HG03521 (cell line): ENCODE results near the gene TENT4B.
"Not testable (repeated sequence)": the region's sequence is repeated elsewhere in the genome, so short reads cannot be mapped to it uniquely, and the experiment has no call there.

Source experiments
- ATAC-seq: cut with Tn5 transposase; IDR thresholded peaks from one replicate; pipeline ENCODE4 v1.9.1; 2021; ENCODE audit warnings: mild to moderate bottlenecking, moderate library complexity; ENCODE audit not compliant: unreplicated experiment

Gene TENT4B

GRCh38 chr16:50154420-50154950, 1.4 kb downstream of the TENT4B start:
- no peak for ATAC-seq

DNA sequence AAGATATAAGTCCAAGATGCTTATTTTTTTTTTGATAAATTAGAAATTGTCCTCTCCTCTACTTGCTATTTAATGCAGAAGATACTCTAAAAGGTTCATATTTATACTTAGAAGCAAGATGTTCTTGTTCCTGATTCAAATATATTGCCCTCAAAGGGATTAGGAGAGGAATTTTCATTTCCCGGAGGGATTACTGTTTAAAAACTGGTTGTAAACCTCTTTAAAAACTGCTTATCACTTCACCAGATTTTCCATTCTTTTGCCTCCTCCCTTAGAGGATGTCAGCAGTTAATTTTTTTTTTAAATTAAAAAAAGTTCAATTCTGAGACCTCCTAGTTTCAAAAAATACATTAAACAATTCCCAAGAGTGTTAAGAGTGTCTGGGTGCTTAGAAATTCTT, 2.8 kb downstream of the TENT4B start:
- ATAC-seq, result no peak

- no peak for ATAC-seq
These were observed 3.5 kb downstream of the TENT4B start for GRCh38 chr16:50156590-50156989.

- ATAC-seq, result no peak
These were observed 7.5 kb downstream of the TENT4B start for GRCh38 chr16:50160495-50161164.

- ATAC-seq, result no peak
These were observed 8.8 kb downstream of the TENT4B start for GRCh38 chr16:50161950-50162349.

- ATAC-seq, result no peak
These were observed 12.4 kb downstream of the TENT4B start for GRCh38 chr16:50165473-50165872.

GRCh38 chr16:50166511-50167500, 13.7 kb downstream of the TENT4B start:
- no peak for ATAC-seq

- no peak for ATAC-seq
These were observed 14.4 kb downstream of the TENT4B start for GRCh38 chr16:50167556-50167955.

GRCh38 chr16:50169555-50170096, 16.5 kb downstream of the TENT4B start:
- ATAC-seq, result no peak

- not testable (repeated sequence) for ATAC-seq
These were observed 18.7 kb downstream of the TENT4B start for GRCh38 chr16:50171773-50172172.

DNA sequence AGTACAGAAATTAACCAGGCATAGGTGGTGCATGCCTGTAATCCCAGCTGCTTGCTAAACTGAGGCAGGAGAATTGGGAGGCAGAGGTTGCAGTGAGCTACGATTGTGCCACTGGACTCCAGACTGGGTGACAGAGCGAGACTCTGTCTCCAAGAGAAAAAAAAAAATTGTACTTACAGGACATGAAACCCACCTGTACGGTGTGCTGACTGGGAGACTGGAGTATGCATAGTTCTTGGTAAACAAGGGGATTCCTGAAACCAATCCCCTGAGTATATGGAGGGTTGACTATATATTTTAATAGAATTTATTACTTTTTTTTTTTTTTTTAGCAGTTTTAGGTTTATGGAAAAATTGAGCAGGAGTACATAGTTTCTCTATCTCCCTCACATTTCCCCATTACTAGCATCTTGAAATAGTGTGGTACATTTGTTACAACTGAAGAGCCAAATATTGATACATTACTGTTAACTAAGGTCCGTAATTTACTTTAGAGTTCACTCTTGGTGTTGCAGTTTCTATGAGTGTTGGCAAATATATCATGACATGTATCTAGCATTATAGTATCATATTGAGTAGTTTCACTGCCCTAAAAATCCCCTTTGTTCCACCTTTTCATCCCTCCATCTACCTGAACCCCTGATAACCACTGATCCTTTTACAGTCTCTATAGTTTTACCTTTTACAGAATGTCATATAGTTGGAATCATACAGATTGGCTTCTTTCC, 19.3 kb downstream of the TENT4B start:
- ATAC-seq, result no peak

- no peak for ATAC-seq
These were observed 20.2 kb downstream of the TENT4B start for GRCh38 chr16:50173316-50173715.

GRCh38 chr16:50178491-50178941, 25.4 kb downstream of the TENT4B start:
- no peak for ATAC-seq

GRCh38 chr16:50182441-50182840, 29.3 kb downstream of the TENT4B start:
- ATAC-seq, result no peak

DNA sequence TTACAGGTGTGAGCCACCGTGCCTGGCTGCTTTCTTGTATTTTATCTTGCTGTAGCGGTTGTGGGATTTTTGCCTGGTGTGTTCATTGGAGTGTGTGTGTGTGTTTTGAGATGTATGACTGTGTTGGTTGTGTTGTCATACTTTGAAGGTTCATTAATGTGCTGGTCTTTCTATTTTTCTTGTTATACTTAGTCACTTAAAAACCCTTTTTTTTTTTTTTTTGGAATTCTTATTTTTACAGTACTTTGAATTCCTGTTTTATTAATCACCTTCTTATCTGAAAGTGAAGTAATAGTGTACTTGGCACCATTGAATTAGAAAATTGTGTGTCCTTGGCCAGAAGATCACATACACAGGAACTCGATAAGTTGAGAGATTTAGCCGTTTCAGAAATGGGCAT, 30.2 kb downstream of the TENT4B start:
- no peak for ATAC-seq

DNA sequence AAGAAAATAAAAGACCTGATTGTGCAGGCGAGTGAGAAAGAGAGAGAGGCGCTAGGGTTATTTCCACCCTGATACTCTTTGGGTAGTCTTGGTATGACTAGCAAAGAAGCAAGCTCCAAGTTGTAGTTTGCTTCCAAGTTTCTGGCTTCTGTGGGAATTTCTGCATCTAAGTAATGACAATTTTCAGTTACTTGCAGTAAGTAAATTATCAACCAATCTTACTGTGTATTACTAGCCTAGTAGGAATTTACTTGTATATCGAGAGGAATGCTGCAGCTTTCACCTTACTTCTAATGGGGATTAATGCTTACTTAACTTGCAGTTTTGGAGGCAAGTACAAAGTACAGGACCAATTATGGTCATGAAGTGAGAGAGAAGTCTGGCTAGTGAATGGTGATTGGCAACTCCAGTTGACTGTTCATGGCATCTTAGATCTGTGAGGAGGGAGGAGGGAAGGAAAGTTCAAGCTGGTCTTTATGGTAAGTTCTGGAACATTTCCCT, 31.9 kb downstream of the TENT4B start:
- ATAC-seq, result no peak

DNA sequence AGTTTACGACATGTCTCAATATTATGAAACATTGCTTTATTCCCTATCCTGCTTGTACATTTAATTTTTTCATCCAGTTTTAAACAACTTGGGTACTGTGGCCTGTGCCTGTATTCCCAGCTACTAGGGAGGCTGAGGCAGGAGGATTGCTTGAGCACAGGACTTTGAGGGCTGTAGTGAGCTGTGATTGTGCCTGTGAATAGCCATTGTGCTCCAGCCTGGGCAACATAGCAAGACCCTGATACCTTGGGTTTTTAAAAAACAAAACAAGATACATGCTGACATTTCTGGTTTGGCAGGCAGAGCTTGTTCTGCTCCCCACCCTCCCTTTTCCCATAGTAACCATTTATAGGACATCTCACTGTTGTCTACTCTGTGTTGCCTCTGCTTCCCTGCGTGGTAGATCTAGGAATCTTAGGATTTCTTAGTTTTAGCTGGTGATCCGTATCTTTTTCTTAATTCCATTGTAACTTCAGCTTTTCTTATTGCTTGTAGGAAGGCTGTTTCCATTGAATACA, 35.6 kb downstream of the TENT4B start:
- ATAC-seq, result no peak

GRCh38 chr16:50190292-50190691, 37.2 kb downstream of the TENT4B start:
- no peak for ATAC-seq

DNA sequence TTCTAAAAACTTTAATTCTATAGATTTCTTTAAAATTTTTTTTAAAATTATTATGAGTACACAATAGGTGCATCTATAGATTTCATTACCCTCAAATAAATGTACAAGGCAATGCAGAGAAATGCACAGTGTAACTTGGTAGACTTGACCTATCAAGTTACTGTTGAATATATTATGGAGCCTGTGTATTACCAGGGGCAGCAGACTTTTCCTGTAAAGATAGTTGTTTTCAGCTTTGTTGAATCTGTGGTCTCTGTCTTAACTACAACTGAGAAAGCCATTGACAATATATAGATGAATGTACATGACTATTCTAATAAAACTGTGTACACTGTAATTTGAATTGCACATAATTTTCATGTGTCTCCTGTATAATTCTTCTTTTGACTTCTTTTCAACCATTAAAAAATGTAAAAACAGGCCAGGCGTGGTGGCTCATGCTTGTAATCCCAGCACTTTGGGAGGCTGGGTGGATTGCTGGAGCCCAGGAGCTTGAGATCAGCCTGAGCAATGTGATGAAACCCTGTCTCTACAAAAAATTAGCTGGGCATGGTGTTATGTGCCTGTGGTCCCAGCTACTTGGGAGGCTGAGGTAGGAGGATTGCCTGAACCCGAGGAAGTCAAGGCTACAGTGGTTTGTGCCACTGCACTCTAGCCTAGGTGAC, 39.4 kb downstream of the TENT4B start:
- ATAC-seq, result no peak

GRCh38 chr16:50193594-50193993, 40.5 kb downstream of the TENT4B start:
- ATAC-seq, result no peak
